ENCODE measurements around the gene ZDHHC24. TPM values are rescaled to one million over a fixed set of nuclear protein-coding genes. Genes with fewer than 3 reads are reported as not detected.

ZDHHC24 gene
- total RNA-seq, 3 donors from 2014 or later (not counting 1 experiment from before 2014, with no cell fraction given) = 18.5 to 34.9 (median 28.9) TPM

GRCh38 chr11:66494458-66494857, 51.4 kb downstream of the ZDHHC24 start:
- Mint-ChIP-seq H3K9me3 (no peaks in the 10 kb centered on the region), H3K27me3 (ENCODE audit: low read depth in 2 of 2) (no peaks in the 10 kb centered on the region), H3K27ac (no peak overlapping the region), H3K36me3 (no peaks in the 10 kb centered on the region), H3K4me3 (no peak overlapping the region), H3K4me1 (no peaks in the 10 kb centered on the region)
- Histone ChIP-seq H3K4me3 (ENCODE audit: low read length) (no peak overlapping the region), H3K4me1 (ENCODE audit: control insufficient read depth, insufficient read depth, low read length) (no peaks in the 10 kb centered on the region), H3K36me3 (ENCODE audit: control insufficient read depth, insufficient read depth, low read length) (peaks cover 49% of the 10 kb centered on the region), H3K27me3 (ENCODE audit: control insufficient read depth, insufficient read depth, low read length) (no peaks in the 10 kb centered on the region), H3K27ac (ENCODE audit: low read length) (no peak overlapping the region), H3K9me3 (ENCODE audit: control insufficient read depth, insufficient read depth, low read length) (no peaks in the 10 kb centered on the region)
- DNase-seq = no peak
- TF ChIP-seq CTCF (IDR thresholded peaks at IDR 0.05) = no peak
- intact Hi-C loops (cut with micrococcal nuclease) = no loop called here
- ATAC-seq = no peak
- WGBS (ENCODE audit: insufficient coverage) = 95% methylated on average over 7 of the region's 7 CpGs

- no peaks in the 10 kb centered on the region for H3K9me3 Mint-ChIP-seq
- WGBS (ENCODE audit: insufficient coverage) = 96% methylated on average over 10 of the region's 10 CpGs
- H3K4me3 ChIP-seq (ENCODE audit: low read length) = no peak overlapping the region
- H3K27ac Mint-ChIP-seq = no peak overlapping the region
- DNase-seq = no peak
- H3K27ac ChIP-seq (ENCODE audit: low read length) = no peak overlapping the region
- no peaks in the 10 kb centered on the region for H3K9me3 ChIP-seq (ENCODE audit: control insufficient read depth, insufficient read depth, low read length)
- intact Hi-C loops (cut with micrococcal nuclease) = no loop called here
- no peaks in the 10 kb centered on the region for H3K4me1 Mint-ChIP-seq
- no peaks in the 10 kb centered on the region for H3K27me3 ChIP-seq (ENCODE audit: control insufficient read depth, insufficient read depth, low read length)
- no peak for ATAC-seq
- H3K36me3 ChIP-seq (ENCODE audit: control insufficient read depth, insufficient read depth, low read length) = peaks cover 54% of the 10 kb centered on the region
- H3K27me3 Mint-ChIP-seq (ENCODE audit: low read depth in 2 of 2) = no peaks in the 10 kb centered on the region
- H3K36me3 Mint-ChIP-seq = no peaks in the 10 kb centered on the region
- TF ChIP-seq CTCF (IDR thresholded peaks at IDR 0.05) = no peak
- no peaks in the 10 kb centered on the region for H3K4me1 ChIP-seq (ENCODE audit: control insufficient read depth, insufficient read depth, low read length)
- H3K4me3 Mint-ChIP-seq = no peak overlapping the region
Observed at GRCh38 chr11:66493130-66493529, 52.7 kb downstream of the ZDHHC24 start.

GRCh38 chr11:66492161-66492865, 53.5 kb downstream of the ZDHHC24 start:
- Histone ChIP-seq H3K4me1 (ENCODE audit: control insufficient read depth, insufficient read depth, low read length) (no peaks in the 10 kb centered on the region), H3K36me3 (ENCODE audit: control insufficient read depth, insufficient read depth, low read length) (peaks cover 57% of the 10 kb centered on the region), H3K27ac (ENCODE audit: low read length) (no peak overlapping the region), H3K27me3 (ENCODE audit: control insufficient read depth, insufficient read depth, low read length) (no peaks in the 10 kb centered on the region), H3K4me3 (ENCODE audit: low read length) (no peak overlapping the region), H3K9me3 (ENCODE audit: control insufficient read depth, insufficient read depth, low read length) (no peaks in the 10 kb centered on the region)
- H3K4me1 Mint-ChIP-seq = no peaks in the 10 kb centered on the region
- H3K27me3 Mint-ChIP-seq (ENCODE audit: low read depth in 2 of 2) = no peaks in the 10 kb centered on the region
- H3K4me3 Mint-ChIP-seq = no peak overlapping the region
- ATAC-seq (no peak), DNase-seq (no peak)
- no peak for TF ChIP-seq CTCF (IDR thresholded peaks at IDR 0.05)
- H3K9me3 Mint-ChIP-seq = no peaks in the 10 kb centered on the region
- no peaks in the 10 kb centered on the region for H3K36me3 Mint-ChIP-seq
- H3K27ac Mint-ChIP-seq = no peak overlapping the region
- intact Hi-C loops (cut with micrococcal nuclease) = no loop called here
- WGBS (ENCODE audit: insufficient coverage) = 82% methylated on average over 9 of the region's 10 CpGs

Measured in natural killer cell (primary cell).